Tracheal epithelial cell (primary cell): Measurements from ENCODE around the gene MT1H. TPM values are rescaled to one million over a fixed set of nuclear protein-coding genes. Genes with fewer than 3 reads are reported as not detected.

Experiments
- total RNA-seq: library from RNA; depleted of rRNA; stranded (reverse); fragments of >200 nt; gene quantifications from 2 replicates; pipeline ENCODE4 v1.2.1, GENCODE V29; 2014

MT1H gene
- total RNA-seq, result not detected in 2 replicates

DNA sequence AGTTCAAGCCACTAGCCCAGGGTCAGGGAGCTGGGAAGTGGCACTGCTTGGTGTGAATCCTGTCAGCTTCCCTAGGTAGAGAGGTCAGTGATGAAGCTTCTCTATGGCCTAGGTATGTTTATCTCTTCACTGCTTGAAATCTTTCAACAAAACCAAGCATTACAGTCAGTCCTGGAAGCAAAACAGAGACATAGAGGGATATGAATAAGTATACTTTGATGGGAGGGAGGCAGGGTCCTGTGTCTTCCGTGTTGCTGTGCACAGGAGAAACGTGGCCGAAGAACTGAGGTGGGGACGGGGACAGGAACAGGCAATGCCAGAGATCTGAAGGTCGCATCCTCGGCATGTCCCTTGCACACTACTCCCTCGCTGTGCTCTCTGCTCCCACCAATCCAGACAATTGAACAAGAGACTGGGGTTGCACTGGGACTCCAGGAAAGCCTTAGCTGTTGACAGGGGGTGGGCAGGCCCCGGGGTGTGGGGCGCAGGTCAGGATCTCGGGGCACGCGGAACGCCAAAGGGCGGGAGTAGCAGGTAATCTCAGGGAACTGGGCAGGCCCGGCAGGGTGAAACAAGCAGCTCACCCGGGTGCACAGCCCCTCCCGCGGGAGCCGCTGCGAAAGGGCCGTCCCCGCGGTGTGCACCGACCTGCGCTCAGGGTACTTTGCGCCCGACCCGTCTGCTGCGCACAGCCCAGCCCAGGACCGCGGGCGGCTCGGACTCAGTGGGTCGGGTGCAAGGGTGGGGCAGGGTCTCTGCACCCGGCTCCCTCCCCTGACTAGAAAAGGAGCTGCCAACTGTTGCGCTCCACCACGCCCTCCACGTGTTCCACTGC, at the start of gene MT1H:
MT1H (plus strand) TSS at position 810 of the 835 bp plus-strand sequence. CDS start 71 bp downstream, outside the sequence.

DNA sequence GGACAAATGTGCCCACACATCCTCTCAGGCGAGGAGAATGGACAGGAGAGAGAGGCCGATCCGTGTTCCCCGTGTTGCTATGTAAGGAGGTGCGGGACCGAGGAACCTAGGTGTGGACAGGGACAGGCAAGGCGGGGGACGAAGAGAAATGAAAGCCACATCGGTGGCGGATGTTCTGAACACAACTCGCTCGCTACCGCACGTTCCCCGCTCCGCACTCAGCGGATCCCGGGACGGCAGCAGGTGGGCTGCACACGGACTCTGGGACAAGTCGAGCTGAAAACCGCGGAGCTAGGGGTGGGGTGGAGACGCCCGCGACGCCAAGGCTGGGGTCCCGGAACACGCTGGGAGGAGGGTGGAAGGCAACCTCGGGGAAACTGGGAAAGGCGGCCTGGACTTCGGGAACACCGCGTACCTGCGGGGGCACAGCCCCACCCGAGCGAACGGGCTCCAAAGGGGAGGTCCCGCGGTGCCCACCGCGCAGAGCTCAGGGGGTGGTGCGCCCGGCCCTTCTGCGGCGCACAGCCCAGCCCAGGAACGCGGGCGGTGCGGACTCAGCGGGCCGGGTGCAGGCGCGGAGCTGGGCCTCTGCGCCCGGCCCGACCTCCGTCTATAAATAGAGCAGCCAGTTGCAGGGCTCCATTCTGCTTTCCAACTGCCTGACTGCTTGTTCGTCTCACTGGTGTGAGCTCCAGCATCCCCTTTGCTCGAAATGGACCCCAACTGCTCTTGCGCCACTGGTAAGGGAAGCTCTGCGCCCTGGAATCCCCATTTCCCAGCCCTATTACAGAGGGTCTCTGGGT, 44.3 kb upstream of the MT1H start, which contains the start of gene MT1E:
MT1E (plus strand) TSS at position 642 of the 803 bp plus-strand sequence; CDS start at position 713, 71 bp downstream.

GRCh38 chr16:56632156-56632847, 37.3 kb upstream of the MT1H start, which contains the start of gene MT1M:
Gene MT1M (plus strand): TSS chr16:56632659. CDS start chr16:56632732, 73 bp downstream.

DNA sequence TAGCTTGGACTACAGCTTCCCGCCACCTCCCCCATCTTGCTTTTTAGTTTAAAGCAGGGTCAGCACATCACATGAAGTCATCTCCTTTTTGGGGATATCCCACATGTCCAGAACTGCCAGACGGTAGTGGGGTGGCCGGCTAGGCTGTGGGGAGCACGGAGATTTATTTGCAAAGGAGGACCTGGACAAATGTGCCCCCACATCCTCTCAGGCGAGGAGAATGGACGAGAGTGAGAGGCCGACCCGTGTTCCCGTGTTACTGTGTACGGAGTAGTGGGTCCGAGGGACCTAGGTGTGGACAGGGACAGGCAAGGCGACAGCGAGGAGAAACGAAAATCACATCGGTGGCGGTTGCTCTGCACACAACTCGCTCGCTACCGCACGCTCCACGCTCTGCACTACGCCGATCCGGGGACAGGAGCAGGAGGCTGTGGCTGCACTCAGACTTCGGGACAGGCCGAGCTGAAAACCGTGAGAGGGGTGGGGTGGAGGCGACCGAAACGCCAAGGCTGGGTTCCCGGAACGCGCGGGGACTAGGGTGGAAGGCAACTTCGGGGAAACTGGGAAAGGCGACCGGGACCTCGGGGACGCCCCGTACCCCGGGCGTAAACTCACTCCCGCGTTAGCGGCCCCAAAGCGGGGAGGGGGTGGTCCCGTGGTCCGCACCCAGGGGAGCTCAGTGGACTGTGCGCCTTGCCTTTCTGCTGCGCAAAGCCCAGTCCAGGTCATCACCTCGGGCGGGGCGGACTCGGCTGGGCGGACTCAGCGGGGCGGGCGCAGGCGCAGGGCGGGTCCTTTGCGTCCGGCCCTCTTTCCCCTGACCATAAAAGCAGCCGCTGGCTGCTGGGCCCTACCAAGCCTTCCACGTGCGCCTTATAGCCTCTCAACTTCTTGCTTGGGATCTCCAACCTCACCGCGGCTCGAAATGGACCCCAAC, 31.5 kb upstream of the MT1H start, which contains the start of gene MT1A:
MT1A (plus strand) TSS at position 853 of the 937 bp plus-strand sequence; CDS start at position 926, 73 bp downstream.

GRCh38 chr16:56651586-56651985, 18.0 kb upstream of the MT1H start, which contains the start of gene MT1B:
Gene MT1B (plus strand): TSS chr16:56651886. CDS start chr16:56651954, 68 bp downstream.

DNA sequence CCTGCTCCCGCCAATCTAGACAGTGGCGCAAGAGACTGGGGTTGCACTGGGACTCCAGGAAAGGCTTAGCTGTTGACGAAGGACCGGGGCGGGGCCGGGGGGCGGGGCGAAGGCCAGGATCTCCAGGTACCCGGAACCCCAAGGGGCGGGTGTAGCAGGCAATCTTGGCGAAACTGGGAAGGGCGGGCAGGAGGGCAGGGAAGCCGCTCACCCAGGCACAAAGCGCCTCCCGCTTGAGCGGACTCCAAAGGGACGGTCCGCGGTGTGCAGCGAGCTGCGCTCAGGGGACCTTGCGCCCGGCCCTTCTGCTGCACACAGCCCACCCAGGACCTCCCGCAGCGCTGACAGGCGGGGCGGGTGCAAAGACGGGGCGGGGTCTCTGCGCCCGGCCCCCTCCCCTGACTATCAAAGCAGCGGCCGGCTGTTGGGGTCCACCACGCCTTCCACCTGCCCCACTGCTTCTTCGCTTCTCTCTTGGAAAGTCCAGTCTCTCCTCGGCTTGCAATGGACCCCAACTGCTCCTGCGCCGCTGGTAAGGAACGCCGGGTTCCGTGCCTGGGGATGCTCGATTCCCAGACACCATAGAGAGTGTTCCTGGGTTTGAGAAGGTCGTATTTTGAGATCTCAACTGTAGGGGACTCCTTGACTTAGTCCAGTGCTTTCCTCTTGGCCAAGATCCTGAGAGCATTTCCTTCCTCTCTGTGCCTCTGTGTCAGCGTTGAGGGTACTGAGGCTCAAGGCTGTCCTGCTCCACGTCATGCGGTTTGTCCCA, 11.9 kb upstream of the MT1H start, which contains the start of gene MT1F:
MT1F (plus strand) TSS at position 405 of the 772 bp plus-strand sequence; CDS start at position 505, 100 bp downstream.

GRCh38 chr16:56667581-56668571, 1.7 kb upstream of the MT1H start, which contains the start of gene MT1G:
Gene MT1G (minus strand): TSS chr16:56668065. CDS start chr16:56667993, 72 bp downstream.

GRCh38 chr16:56681939-56682702, 12.5 kb downstream of the MT1H start, which contains the start of gene MT1X:
Gene MT1X (plus strand): TSS chr16:56682470. CDS start chr16:56682541, 71 bp downstream.

Other genes starting within 250 kb of the MT1H start
- gene AMFR, start 244.3 kb upstream of the MT1H start, total RNA-seq, result 298 and 302 TPM in 2 replicates
- 61.0 and 105 TPM in 2 replicates for gene NUDT21, start 218.5 kb upstream of the MT1H start, total RNA-seq
- 74.5 and 74.8 TPM in 2 replicates for gene OGFOD1, start 218.3 kb upstream of the MT1H start, total RNA-seq
- gene BBS2, start 149.8 kb upstream of the MT1H start, total RNA-seq, result 23.9 and 52.1 TPM in 2 replicates
- not detected in 2 replicates for gene MT4, start 104.7 kb upstream of the MT1H start, total RNA-seq
- not detected in 2 replicates for gene MT3, start 80.3 kb upstream of the MT1H start, total RNA-seq
- 173 and 340 TPM in 2 replicates for gene MT2A, start 61.2 kb upstream of the MT1H start, total RNA-seq
- 388 and 673 TPM in 2 replicates for gene MT1E, start 44.0 kb upstream of the MT1H start, total RNA-seq
- gene MT1M, start 37.2 kb upstream of the MT1H start, total RNA-seq, result 0.43 and 12.5 TPM in 2 replicates
- gene MT1A, start 31.1 kb upstream of the MT1H start, total RNA-seq, result not detected in 2 replicates
- gene MT1B, start 17.9 kb upstream of the MT1H start, total RNA-seq, result not detected in 2 replicates
- 3.8 and 14.5 TPM in 2 replicates for gene MT1F, start 11.9 kb upstream of the MT1H start, total RNA-seq
- 4.1 TPM in 1 of 2 replicates, not detected in the other for gene MT1G, start 1.7 kb upstream of the MT1H start, total RNA-seq
- gene MT1X, start 12.7 kb downstream of the MT1H start, total RNA-seq, result 1,179 and 3,595 TPM in 2 replicates
- gene NUP93, start 60.3 kb downstream of the MT1H start, total RNA-seq, result 43.9 and 70.8 TPM in 2 replicates
- gene SLC12A3, start 195.4 kb downstream of the MT1H start, total RNA-seq, result 0.96 TPM in 1 of 2 replicates, not detected in the other